Spinal cord (tissue), 10 donors: ENCODE measurements around the gene UTP11. TPM values are rescaled to one million over a fixed set of nuclear protein-coding genes. Genes with fewer than 3 reads are reported as not detected.

ENCODE experiments used
- DNase-seq, 6 donors: peaks; one replicate each; pipeline versions ENCODE4 v3.0.0 to v3.0.0-alpha.2; 2013 to 2015; ENCODE audit warnings: low spot score in 6 of 6, low read depth in 4 of 6
- H3K27ac ChIP-seq: one replicate; pipeline ENCODE4 v1.5.1; 2013; ENCODE audit warnings: low read depth, low read length, control low read depth
- H3K27me3 ChIP-seq: one replicate; pipeline ENCODE4 v1.6.1; 2013; ENCODE audit warnings: low read length; ENCODE audit not compliant: control insufficient read depth, insufficient read depth
- H3K36me3 ChIP-seq: one replicate; pipeline ENCODE4 v1.6.1; 2013; ENCODE audit warnings: low read length; ENCODE audit not compliant: control insufficient read depth, insufficient read depth
- H3K4me1 ChIP-seq: one replicate; pipeline ENCODE4 v1.6.1; 2013; ENCODE audit warnings: low read length; ENCODE audit not compliant: control insufficient read depth, insufficient read depth
- H3K4me3 ChIP-seq: one replicate; pipeline ENCODE4 v1.5.1; 2013; ENCODE audit warnings: low read depth, low read length, control low read depth
- H3K9me3 ChIP-seq: one replicate; pipeline ENCODE4 v1.6.1; 2013; ENCODE audit warnings: low read length; ENCODE audit not compliant: control insufficient read depth, insufficient read depth
- WGBS: methylation state at CpG from one replicate; pipeline ENCODE4 v1.1.5; 2013; ENCODE audit warnings: missing lambda C conversion rate; ENCODE audit not compliant: insufficient coverage; 5-methylcytosine and 5-hydroxymethylcytosine counted together
- polyA plus RNA-seq, 2 donors: library from polyadenylated mRNA; unstranded; fragments of 120-200 nt; gene quantifications; one replicate each; pipeline ENCODE4 v1.2.1, GENCODE V29; 2013; ENCODE audit not compliant: insufficient read length in 2 of 2
- total RNA-seq, 2 donors: library from RNA; depleted of rRNA in 1 of 2; stranded (reverse); fragments of 120-200 nt in 1 of 2; fragments of >200 nt in 1 of 2; gene quantifications; one replicate each; pipeline versions ENCODE4 v1.2.3 to v1.2.4, GENCODE V29; 2013 to 2014
- donor health status: healthy.

UTP11 gene
- total and polyA plus RNA-seq, 4 donors = 30.6 to 46.6 (median 41.6) TPM

DNA sequence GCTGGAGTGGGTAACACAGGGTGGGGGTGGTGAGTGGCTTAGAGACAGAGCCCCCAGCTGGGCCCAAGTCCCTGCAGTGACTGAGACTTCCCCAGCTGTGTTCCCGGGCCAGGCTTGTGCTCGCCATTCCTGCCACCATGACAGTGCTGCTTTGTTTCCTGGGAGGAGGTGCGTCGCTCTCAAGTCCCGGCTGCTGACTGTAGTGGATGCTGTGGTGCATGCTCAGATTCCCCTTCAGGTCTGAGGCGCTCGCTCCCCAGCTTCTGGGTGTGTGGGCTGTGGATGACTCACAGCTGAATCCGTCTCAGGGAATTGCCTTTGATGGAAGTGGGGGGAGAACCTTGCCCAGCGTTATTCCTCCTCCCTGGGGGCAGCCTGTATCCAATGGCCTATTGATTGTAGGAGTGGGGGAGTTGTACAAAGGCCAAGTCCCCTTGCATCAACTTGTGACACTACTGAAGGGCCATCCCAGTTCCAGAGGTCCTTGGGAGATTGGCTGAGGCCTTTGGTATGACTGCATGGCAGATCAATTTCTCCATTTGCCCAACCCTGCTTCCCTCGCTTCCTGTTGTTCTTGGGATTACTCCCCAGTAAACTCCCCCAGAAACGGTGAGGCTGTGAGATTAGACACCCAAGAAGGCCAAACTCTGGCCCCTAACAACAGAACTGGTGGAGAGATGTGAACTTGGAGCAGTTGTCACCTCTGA, 51.8 kb downstream of the UTP11 start:
- Histone ChIP-seq H3K27ac (no peak overlapping the region), H3K27me3 (peaks cover 3% of the 10 kb centered on the region), H3K36me3 (no peaks in the 10 kb centered on the region), H3K4me1 (peaks cover 36% of the 10 kb centered on the region), H3K4me3 (no peak overlapping the region), H3K9me3 (no peaks in the 10 kb centered on the region)
- peak in 2 of 6 donors; percentile 37 to 42 for DNase-seq
- 58% methylated on average over 8 of the region's 11 CpGs for WGBS

DNA sequence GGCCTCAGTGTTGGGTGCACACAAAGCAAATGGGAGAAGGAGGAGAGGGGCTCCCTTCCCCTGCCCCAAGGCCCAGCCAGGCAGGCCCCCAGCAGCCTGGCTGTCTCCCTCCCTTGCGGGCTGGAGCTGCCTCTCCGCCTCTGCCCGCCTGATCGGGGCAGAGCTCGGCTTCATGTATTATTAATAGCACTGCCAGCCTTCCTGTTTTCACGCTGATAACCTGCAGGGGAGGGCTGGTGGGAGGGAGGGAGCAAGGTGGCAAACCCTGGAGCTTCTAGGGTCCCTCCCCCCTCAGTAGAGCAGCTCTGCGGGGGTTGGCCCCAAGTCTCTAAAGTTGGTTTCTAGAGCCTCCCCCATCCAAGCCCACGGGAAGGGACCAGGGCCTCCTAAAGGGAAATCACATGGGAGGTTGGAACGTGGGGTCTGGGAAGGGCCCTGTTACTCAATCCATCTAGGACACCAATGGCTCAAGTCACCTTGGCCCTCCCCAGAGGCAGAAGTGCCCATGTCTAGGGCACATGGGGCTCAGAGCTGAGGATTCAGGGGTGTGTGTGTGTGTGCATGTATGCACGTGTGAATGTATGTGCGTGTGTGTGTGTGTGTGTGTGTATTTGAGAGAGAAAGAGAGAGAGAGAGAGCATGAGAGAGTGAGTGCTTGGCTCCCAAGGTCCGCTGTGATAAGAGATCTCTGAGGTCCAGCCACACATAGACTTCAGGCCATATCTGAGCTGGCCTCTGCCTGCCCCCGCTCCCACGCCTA, 55.9 kb downstream of the UTP11 start:
- H3K27me3 ChIP-seq = peaks cover 14% of the 10 kb centered on the region
- H3K4me3 ChIP-seq = no peak overlapping the region
- peaks cover 27% of the 10 kb centered on the region for H3K4me1 ChIP-seq
- no peak for DNase-seq
- no peaks in the 10 kb centered on the region for H3K9me3 ChIP-seq
- H3K36me3 ChIP-seq = no peaks in the 10 kb centered on the region
- no peak overlapping the region for H3K27ac ChIP-seq
- WGBS = 98% methylated on average over 5 of the region's 14 CpGs

DNA sequence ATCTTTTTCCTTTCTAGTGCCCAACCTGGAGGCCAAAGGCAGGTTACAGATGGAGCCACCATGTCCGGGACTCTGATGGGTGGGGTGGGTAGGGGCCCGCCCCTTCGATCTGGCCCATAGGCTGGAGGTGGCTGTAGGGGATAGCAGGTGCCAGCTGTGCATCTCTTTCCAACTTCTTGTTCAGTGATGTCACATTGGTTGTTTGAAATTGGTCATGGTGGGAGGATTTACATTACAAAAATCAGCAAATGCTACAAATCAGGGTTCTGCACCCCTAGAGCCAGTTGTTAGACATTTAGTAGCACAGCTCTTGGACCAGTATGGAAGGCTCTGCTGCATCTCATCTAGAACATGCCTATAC, 56.4 kb downstream of the UTP11 start:
- no CpG with 5 or more reads among the region's 3 CpGs for WGBS
- peaks cover 14% of the 10 kb centered on the region for H3K27me3 ChIP-seq
- DNase-seq = no peak
- no peak overlapping the region for H3K4me3 ChIP-seq
- no peaks in the 10 kb centered on the region for H3K36me3 ChIP-seq
- no peak overlapping the region for H3K27ac ChIP-seq
- no peaks in the 10 kb centered on the region for H3K9me3 ChIP-seq
- H3K4me1 ChIP-seq = peaks cover 27% of the 10 kb centered on the region

DNA sequence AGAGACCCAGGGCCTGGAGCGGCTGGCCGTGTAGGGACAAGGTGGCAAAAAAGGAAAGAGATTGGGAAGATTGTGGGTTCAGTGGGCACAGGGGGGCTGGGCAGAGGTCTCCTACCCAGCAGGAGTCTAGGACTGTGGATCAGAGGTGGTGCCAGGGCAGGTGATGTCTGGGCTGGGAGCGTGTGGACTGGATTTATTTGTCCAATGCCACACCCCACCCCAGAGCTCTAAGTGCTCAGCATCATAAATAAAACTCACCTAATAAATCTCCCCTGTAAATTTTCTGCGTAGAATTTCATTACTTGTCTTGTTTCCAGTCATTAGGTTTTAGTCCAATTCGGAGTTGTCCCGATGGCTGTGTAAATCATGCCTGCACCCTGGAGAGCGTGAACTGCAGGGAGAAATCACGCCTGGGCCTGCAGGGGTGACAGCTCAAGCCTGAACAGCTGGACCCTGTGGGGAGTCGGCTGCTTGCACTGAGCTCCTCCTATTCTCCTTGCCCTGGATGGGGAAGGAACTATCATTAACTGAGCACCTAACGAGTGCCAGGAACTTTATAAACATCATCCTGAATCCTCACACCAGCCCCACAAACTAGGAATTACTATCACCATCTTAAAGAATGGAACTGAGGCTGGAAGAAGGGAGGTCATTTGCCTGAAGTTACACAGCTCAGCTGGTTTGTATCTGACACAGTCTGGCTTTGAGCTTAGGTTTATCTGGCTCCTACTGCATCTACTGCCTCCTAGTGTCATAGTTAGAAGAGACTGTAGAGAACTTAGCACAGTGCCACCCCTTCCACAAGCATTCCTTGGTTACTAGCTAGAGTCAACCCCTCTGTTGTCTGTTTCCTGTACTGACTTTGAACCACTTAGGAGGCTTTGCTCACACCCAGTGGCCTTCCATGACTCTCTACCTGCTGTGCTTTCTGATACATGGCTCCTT, 59.0 kb downstream of the UTP11 start:
- DNase-seq = no peak
- 49% methylated on average over 7 of the region's 10 CpGs for WGBS
- Histone ChIP-seq H3K4me3 (no peak overlapping the region), H3K27me3 (peaks cover 14% of the 10 kb centered on the region), H3K9me3 (no peaks in the 10 kb centered on the region), H3K27ac (no peak overlapping the region), H3K4me1 (peaks cover 24% of the 10 kb centered on the region), H3K36me3 (no peaks in the 10 kb centered on the region)

DNA sequence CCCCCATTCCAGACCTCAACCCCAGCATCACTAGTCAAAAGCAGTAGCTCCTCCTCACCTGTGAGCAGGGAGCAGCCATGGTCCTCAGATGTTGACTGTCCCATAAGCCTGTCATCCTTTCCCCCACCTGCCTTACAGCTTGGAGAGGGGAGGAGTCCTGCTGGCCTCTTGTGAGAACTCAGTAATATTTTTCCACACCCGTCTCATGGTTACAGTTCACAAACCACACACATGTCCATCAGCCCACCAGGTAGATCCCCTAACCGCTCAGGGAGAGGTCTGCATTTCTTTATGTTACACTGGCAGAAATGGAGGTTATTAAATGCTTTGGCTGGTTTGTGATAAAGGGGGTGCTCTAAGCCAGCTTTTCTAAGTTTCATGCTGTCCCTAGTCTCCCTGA, 60.3 kb downstream of the UTP11 start:
- Histone ChIP-seq H3K36me3 (no peaks in the 10 kb centered on the region), H3K27ac (no peak overlapping the region), H3K27me3 (peaks cover 14% of the 10 kb centered on the region), H3K4me1 (peaks cover 24% of the 10 kb centered on the region), H3K4me3 (no peak overlapping the region), H3K9me3 (no peaks in the 10 kb centered on the region)
- DNase-seq = no peak
- no CpG with 5 or more reads among the region's 2 CpGs for WGBS

DNA sequence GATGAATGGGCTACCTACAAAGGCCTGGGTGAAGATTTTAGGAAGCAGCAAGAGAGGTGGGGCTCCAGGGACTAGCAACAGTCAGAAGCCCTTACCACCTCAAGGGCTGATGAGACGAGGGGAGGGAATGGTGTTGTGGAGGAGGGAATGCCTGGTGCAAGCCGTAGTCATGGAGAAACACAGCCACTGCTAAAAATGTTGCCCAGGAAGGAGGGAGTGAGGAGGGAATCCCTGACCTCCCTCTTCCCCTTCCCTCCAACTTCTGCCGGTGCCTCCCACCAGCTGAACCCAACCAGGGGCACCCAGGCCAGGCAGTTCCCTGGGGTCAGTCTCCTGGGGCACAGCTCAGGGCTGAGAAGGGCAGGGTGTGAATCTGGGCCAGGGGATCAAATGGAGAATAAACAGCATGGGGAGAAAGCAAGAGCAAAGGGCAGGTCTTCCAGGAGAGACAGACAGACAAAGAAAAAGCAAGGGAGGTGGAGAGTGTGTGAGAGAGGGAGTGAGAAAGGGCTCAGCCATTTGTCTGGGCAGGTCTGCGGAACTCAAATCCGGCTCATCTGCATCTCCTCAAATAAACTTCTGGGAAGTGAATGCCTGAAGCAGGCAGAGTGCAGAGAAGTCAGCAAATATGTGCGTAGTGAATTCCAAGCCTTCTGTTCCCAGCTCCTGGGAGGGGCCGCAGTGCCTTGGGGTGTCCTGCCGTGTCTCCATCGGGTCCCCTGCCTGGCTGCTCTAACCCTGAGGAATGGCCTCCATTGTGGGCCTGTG, 61.2 kb downstream of the UTP11 start:
- H3K9me3 ChIP-seq = no peaks in the 10 kb centered on the region
- peaks cover 19% of the 10 kb centered on the region for H3K4me1 ChIP-seq
- H3K27me3 ChIP-seq = peaks cover 11% of the 10 kb centered on the region
- H3K36me3 ChIP-seq = no peaks in the 10 kb centered on the region
- 22% methylated on average over 5 of the region's 9 CpGs for WGBS
- no peak overlapping the region for H3K4me3 ChIP-seq
- no peak overlapping the region for H3K27ac ChIP-seq
- DNase-seq = peak in 2 of 6 donors; percentile 50 to 68

DNA sequence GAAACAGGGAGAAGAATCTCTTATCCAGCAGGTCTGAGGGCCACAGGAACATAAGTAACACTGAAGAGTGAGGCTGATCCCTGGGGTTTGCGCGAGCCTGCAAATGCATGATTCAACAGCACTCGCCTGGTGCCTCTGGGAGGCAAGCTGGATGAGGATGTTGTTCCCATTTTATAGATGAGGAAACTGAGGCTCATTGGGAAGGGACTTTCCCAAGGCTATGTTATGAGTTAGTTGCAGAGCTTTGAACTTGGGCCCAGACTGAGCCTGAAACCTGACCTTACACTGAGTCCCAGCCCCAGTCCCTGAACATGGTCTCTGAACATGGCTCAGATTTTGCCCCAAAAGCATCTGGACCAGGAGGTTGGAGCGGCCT, 61.8 kb downstream of the UTP11 start:
- Histone ChIP-seq H3K27me3 (peaks cover 11% of the 10 kb centered on the region), H3K27ac (no peak overlapping the region), H3K9me3 (no peaks in the 10 kb centered on the region), H3K4me3 (no peak overlapping the region), H3K4me1 (peaks cover 19% of the 10 kb centered on the region), H3K36me3 (no peaks in the 10 kb centered on the region)
- no peak for DNase-seq
- WGBS = 94% methylated on average over 3 of the region's 4 CpGs
